ENCODE measurements around the gene GPT2.
A peak's percentile ranks its signal among the peaks of the same experiment; 100 is the strongest.

Gene GPT2

GRCh38 chr16:46972429-46973206 lies 88.5 kb downstream of the GPT2 start:
- peak; percentile 9 for DNase-seq (ENCODE audit: low read depth)

DNA sequence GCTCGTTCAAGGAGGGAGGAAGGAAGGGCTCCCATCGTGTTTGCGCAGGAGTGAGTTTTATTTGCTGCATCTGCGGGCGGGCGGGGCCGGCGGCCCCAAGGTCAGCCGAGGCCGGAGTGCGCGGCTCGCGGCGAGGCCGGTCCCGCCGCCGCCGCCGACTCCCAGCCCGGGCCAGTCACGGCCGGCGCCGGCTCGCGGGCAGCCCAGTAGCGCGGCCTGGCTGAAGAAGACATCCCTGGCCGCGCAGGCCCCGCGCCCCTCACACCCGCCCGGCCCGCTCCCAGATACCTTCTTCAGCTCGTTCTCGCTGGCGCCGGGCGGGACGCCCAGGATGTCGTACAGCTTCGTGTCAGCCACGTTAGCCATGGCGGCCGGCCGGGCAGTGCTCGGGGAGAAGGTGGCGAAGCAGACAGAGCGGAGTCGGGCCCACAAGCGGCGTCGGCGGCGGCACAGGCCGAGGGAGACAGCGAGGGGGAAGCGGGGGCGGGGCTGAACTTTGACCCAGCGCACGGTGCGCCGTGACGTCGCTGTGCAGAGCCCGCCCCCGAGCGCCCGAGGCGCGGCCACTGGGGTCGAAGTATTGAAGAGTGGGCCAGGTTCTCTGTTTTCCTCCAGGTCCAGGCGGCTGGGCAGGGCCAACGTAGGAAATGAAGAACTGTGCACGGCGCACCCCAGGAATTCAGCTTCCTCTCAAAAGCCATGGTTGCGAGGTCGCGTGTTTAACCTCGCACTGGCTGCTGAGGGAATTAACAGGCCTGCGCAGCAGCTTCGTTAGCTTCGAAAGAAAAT lies 89.2 kb downstream of the GPT2 start, which contains the start of gene DNAJA2:
Gene DNAJA2 (minus strand): TSS at position 468 of the 789 bp plus-strand sequence. CDS start 102 bp downstream, at position 366.
- DNase-seq (ENCODE audit: low read depth), result peak; percentile 88

DNA sequence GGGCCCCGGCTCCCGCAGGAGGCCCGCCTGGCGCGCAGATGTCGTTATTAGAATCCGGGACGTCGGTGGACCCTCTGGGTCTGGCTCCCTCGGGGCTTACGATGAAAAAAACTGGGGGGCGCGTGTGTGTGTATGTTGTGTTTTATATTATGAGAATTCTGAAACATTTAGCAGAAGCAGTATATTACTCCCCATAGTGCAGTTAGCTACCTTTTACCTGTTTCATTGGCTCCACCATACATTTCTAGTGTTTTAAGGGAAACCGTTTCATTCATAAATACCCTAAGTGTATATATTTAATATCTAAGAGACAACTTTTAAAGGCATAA lies 89.8 kb downstream of the GPT2 start:
- DNase-seq (ENCODE audit: low read depth), result no peak

DNA sequence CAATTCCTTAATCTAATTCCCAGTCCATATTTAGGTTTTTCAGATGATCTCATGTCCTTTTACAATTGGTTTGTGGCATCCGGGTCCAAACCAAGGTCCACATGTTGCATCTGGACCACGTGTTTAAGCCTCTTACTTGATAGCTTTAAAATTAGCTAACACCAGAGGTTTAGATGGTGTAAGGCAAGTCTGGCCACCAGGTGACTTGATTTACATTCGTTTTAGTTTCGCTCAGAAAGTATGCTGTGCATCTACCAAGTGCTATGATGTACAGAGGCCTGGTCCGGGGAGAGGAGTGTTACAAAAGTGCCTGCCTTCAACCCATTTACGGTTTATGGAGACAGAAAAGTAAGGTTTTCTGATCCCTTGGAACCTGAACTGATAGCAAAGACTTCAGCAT lies 90.2 kb downstream of the GPT2 start:
- no peak for DNase-seq (ENCODE audit: low read depth)

DNA sequence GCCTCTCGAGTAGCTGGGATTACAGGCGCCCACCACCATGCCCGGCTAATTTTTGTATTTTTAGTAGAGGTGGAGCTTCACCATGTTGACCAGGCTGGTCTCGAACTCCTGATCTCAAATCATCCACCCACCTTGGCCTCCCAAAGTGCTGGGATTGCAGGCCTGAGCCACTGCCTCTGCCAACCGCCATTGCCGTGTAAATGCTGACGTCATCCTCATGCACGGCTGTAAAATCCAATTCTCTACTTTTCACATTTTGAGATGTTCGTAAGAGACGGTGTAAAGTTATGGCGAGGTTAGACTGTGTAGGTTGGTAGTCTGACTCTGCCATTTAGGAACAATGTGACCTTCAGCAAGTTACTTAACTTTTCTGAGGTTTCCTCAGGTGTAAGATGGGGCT lies 91.0 kb downstream of the GPT2 start:
- no peak for DNase-seq (ENCODE audit: low read depth)

- DNase-seq (ENCODE audit: low read depth), result no peak
These were observed 91.8 kb downstream of the GPT2 start for GRCh38 chr16:46975908-46976470.

DNA sequence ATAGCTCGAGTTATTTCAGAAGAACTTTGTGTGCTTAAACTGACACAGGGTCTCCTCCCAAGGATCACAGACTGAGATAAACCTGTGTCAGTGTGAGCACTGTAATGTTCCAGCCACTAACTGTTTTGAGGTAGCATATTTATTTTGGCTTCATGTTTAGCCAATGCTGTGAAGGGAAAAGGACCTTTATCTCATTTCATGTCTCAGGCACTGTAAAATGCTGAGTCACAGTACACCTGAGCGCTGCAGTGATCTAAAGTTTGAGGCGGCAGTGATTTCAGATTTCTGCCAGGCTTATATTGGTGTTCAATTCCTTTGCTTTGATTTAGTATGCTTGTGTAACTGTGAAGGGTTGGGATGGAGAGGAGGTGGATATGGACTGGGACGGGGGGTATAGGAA lies 92.4 kb downstream of the GPT2 start:
- DNase-seq (ENCODE audit: low read depth), result no peak

All from T follicular helper cell (primary cell).